Stimulated activated CD8-positive, alpha-beta memory T cell treated with anti-CD3 and anti-CD28 coated beads, Interleukin-4, amount 100 ng/mL, for 1 hour (primary cell): Measurements from ENCODE around the gene SND1.

Experiments used
- DNase-seq, 2 donors: peaks; one replicate each; pipeline ENCODE4 v3.0.0-alpha.2; 2020; ENCODE audit warnings: low read depth in 2 of 2, low spot score in 1 of 2

SND1 gene

GRCh38 chr7:127651556-127652332, at the start of gene SND1:
Gene SND1, plus strand, starts transcription at chr7:127652194. Its CDS starts 180 bp downstream, at chr7:127652374.
- peak; percentile 93 to 97 for DNase-seq

DNA sequence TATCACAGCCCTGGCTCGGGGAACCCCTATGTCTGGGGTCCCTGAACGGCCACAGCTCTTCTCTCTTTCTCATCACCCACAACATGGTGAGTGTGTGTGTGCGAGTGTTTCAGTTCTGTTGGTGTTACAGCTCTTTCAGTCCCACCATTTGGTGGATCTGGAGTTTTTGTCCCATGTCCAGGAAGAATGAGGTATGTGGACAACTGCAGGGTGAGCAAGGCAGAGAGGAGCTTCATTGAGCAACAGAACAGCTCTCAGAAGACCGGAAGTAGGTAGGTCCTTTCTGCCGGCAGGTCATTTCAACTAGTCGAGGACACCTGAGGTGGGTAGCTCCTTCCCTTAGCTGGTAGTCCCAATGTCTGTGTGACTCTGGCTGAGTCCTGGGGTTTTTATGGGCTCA, 43.5 kb upstream of the SND1 start:
- DNase-seq, result no peak

GRCh38 chr7:127609297-127609696, 42.7 kb upstream of the SND1 start:
- no peak for DNase-seq

DNA sequence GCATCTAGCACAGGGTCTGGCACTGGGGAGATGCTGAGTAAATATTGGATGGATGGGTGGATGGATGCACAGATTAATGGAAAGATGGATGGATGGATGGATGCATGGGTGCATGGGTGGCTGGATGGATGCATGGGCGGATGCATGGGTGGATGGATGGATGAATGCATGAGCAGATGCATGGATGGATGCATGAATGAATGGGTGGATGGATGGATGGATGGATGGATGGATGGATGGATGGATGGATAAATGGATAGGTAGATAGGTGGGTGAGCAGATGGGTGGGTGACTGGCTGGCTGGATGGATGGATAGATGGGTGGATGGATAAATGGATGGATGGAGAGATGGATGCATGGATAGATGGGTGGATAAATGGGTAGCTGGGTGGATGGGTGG, 39.7 kb upstream of the SND1 start:
- DNase-seq, result no peak

DNA sequence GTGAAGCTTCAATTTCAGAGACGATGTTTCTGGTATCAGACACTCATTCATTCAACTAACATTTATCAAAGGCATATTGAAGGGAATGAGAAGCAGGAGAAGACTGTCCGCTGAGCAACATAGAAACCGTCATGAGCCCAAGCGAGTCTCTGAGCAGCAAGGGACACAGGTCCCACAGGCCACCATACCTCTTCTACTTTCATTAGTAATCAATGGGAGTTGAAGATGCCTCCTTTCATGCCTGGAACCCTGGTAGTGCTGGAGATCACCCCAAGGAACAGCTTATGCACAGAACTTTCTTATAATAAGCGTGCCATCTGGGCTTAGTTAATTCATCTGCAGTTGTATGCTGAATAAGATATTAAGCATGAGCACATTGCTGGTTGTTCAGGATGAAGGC, 35.3 kb upstream of the SND1 start:
- DNase-seq, result no peak

- no peak for DNase-seq
Observed at GRCh38 chr7:127618042-127618441, 34.0 kb upstream of the SND1 start, which contains the start of gene PAX4. Gene PAX4, minus strand, starts transcription at chr7:127618142. Its CDS starts 2,214 bp downstream, at chr7:127615928.

DNA sequence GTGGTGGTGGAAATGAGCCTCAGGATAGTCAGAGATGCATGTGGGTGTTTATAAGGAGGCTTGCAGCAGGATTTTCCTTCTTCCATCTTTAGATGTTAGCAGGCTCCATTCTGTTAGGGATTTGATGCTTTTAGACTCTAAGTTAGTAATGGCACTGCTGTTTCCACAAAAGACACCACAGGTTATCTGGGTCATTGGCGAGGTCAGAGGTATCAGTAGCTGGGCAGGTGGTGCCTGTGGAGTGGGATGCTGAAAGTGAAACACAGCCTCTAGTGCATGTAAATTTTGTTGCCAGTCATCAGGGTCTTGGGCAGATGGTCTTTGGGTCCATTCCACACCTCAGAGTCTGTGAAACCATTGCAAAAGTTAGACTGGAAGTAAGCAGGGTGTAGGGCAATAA, 33.2 kb upstream of the SND1 start:
- no peak for DNase-seq

DNA sequence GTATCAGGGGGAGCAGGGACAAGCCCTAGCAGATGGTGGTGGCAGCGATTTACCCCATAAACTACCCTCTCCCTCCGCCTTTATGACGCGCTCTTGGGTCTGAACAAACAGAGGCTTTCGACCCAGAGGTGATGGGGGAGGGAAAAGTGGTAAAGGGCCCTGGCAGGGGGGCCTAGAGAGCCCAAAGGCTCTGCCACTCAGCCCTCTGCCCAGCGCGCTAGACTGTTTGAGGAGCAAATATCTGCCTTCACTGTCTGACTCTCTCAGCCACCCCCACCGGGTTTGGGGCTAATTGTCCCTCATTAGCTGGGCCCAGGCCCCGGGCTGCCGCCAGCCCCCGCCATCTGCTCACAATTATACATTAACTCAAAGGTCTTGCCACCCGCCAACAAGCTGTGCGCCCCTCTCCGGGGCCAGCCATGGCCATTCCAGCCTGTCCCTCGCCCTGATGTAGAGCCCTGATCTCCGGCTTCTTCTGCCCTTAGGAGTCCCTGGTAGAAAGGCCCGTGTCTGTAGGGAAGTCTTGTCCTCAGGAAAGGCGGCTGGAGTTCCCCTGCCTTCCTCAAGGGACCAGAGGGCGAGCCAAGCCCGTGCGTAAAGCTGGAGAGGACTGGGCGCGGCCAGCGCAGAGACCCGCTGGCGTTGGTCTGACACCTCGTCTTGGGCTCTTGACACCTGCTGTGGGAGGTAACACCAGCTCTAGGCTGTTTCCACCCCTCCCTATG, 32.2 kb upstream of the SND1 start:
- no peak for DNase-seq

GRCh38 chr7:127620406-127621233, 31.4 kb upstream of the SND1 start:
- no peak for DNase-seq

DNA sequence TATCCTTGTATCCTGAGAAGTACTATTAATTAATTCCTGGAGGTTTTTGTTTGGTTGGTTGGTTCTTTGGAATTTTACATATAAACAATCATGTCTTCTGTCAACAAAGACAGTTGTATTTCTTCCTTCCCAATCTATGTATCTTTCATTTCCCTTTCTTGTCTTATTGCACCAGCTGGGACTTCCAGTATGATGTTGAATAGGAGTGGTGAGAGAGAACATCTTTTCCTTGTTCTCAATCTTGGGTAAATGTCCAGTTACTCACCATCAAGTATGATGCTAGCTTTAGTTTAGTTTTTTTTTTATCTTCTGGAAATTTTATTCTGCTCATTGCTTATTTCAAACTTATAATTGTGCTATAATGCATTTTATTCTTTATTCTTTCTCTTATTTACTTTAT, 26.7 kb upstream of the SND1 start:
- no peak for DNase-seq

GRCh38 chr7:127628445-127628844, 23.5 kb upstream of the SND1 start:
- DNase-seq, result no peak

- no peak for DNase-seq
Observed at GRCh38 chr7:127629268-127629854, 22.6 kb upstream of the SND1 start.

DNA sequence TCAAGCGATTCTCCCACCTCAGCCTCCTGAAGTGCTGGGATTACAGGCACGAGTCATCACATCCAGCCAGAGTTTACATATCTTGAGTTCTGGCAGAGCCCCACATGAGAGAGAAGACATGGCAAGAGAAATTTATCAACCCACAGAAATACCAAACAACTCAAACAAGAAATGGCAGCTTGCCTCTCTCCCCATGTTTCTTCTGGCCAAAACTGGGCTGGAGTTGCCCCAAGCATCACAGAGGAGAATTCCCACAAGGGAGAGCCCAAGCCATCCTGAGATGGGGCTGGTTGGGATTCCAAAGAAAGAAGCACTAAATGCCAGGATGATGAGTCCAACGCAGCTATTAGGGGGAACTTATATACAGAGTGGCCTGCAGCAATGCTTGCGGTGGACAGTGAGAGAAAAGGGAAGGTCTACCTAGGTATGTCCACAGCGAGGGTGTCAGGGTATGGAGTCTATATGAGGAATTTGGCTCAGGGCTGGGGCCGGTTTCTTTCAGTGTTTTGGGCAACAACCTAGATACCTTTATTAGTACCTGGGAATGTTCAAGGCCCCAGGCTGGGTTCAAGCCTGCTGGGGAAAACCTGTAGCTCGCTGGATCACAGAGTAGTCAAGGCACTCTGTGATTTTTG, 19.6 kb upstream of the SND1 start:
- DNase-seq, result no peak

DNA sequence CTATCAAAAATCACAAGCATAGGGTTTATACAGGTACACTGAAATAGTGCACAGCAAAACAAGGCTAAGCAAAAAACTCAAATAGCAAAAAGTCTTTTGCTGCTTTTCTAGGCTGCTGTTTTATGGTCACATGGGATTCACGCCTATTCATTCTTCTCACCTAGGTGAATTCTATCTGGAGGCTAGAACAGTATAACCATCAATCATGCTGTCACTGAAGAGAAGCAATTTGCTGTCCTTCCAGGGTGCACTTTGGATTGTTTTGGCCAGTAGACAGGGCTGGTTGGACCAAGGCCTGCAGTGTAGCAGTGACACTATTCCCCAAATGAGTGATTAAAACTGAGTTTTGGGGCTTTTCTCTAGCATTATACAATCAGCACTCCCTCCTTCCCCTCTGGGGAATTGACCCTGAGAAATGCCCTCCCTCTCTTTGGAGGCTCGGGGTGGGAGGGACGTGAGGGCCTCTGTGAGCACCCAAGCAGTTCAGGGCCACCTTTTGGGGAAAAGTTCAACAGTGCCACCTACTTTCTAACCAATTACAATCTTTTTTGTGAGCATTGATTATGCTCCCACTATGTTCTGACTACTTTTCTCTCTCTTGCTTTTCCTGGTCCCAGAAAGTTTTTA, 16.2 kb upstream of the SND1 start:
- DNase-seq, result no peak

DNA sequence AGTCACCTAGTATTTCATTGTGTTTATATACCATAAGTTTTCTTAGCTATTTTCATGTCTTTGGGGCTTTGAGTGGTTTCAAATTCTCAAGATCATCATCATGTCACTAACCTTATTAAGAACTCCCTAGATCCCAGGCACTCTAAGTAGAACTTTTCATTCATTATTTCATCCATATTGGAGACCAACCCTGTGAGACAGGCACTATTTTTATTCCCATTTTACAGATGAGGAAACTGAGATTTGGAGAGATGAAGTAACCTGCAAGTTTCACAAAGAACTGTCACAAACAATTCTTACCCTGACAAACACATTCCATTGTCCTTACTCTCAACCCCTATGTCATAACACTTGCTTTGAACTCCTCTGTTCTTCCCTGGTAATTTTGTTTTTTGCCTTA, 13.8 kb upstream of the SND1 start:
- no peak for DNase-seq

- DNase-seq, result no peak
Observed at GRCh38 chr7:127644484-127644883, 7.5 kb upstream of the SND1 start.

DNA sequence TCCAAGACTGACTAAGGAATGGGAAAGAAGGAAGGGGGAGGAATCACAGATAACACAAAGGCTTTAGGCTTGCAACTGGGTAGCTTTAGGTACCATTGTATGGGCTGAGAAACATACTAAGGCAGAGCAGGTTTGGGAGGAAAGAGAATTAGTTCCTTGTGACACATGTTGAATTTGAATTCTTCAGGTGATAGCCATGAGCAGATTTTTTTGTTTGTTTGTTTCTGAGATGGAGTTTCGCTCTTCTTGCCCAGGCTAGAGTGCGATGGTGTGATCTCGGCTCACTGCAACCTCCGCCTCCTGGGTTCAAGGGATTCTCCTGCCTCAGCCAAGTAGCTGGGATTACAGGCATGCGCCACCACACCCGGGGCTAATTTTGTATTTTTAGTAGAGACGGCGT, 4.4 kb upstream of the SND1 start:
- no peak for DNase-seq

DNA sequence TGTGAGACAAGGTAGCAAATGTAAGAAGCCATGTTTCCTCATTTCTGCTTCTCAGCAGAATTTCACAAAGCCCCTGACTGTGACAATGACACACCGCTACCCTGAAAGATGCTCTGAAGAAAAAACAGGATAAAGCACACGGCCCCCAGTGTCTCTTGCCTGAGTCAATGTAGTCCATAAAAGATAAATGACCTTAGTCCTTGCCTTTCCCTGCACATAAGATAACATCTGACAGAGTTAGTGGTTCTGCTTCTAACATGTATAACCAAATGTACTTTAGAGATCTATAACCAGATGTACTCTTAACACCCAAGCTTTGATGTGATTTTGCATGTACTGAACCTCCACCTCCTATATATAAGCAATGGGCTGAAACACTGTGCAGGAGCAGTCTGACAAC, 3.0 kb upstream of the SND1 start:
- no peak for DNase-seq

GRCh38 chr7:127650847-127651555, 993 bp upstream of the SND1 start:
- no peak for DNase-seq
